WERI-Rb-1 (cell line): ENCODE measurements around the gene RANBP3.

Experiments
- DNase-seq: peaks from one replicate; pipeline ENCODE4 v3.0.0-alpha.2; 2020
- H3K27ac ChIP-seq: fragments of 250-450 bp; sonication (Bioruptor Pico); 2 replicates; pipeline ENCODE4 v1.5.1; 2020; ENCODE audit warnings: mild to moderate bottlenecking, moderate library complexity
- H3K27me3 ChIP-seq: fragments of 250-450 bp; sonication (Bioruptor Pico); 2 replicates; pipeline ENCODE4 v1.5.1; 2021; ENCODE audit warnings: mild to moderate bottlenecking, low read depth, moderate library complexity; ENCODE audit not compliant: insufficient read depth, severe bottlenecking
- H3K36me3 ChIP-seq: fragments of 250-450 bp; sonication (Bioruptor Pico); 2 replicates; pipeline ENCODE4 v1.5.1; 2020; ENCODE audit warnings: mild to moderate bottlenecking, moderate library complexity
- H3K4me3 ChIP-seq: 2 replicates; pipeline ENCODE4 v1.5.1; 2011; ENCODE audit warnings: low read depth, mild to moderate bottlenecking, control low read depth, low read length
- H3K9me3 ChIP-seq: fragments of 250-450 bp; sonication (Bioruptor Pico); 2 replicates; pipeline ENCODE4 v1.5.1; 2021; ENCODE audit warnings: mild to moderate bottlenecking, moderate library complexity; ENCODE audit not compliant: severe bottlenecking
- TF ChIP-seq, protein P1 (sequence below): IDR thresholded peaks from 2 replicates; pipeline ENCODE4 v1.5.1; 2011; ENCODE audit warnings: low read depth, mild to moderate bottlenecking, control low read depth, inconsistent platforms, low read length

Gene RANBP3

DNA sequence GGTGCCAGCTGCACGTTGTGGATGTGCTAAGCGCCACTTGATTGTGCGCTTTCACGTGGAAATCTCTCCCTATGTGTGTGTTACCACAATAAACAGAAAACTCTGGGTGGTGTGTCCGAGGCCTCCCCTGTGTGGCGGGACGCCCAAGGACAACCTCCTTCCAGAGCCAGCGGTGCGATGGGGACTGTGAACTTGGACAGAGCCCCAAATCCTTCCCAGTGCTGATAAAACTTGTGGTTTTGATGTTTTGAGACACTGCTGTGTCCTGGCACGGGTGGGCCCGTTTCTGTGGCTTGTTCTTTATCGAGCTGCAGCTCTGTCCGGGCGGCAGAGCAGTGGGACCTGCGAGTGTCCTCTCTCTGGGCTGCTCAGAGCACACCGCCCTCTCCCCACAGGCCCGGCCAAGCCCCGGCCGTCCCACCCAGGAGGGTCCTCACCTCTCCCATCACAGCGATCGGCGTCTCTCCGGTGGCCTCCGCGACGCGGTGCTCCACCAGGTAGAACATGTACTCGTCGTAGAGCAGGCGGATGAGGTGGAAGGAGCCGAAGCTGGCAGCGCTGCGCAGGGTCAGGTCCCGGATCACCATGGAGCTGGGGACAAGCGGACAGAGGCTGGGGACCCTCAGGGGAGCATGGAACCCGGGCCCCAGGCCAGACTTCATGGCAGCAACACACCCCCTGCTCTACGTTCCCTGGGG is 18.8 kb upstream of the RANBP3 start:
- Histone ChIP-seq H3K27ac (no peak overlapping the region), H3K9me3 (no peaks in the 10 kb centered on the region), H3K27me3 (no peaks in the 10 kb centered on the region), H3K4me3 (no peak overlapping the region), H3K36me3 (no peaks in the 10 kb centered on the region; the same call in none of the 2 replicates)
- TF ChIP-seq, protein P1, sequence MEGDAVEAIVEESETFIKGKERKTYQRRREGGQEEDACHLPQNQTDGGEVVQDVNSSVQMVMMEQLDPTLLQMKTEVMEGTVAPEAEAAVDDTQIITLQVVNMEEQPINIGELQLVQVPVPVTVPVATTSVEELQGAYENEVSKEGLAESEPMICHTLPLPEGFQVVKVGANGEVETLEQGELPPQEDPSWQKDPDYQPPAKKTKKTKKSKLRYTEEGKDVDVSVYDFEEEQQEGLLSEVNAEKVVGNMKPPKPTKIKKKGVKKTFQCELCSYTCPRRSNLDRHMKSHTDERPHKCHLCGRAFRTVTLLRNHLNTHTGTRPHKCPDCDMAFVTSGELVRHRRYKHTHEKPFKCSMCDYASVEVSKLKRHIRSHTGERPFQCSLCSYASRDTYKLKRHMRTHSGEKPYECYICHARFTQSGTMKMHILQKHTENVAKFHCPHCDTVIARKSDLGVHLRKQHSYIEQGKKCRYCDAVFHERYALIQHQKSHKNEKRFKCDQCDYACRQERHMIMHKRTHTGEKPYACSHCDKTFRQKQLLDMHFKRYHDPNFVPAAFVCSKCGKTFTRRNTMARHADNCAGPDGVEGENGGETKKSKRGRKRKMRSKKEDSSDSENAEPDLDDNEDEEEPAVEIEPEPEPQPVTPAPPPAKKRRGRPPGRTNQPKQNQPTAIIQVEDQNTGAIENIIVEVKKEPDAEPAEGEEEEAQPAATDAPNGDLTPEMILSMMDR, result no peak
- DNase-seq, result no peak

DNA sequence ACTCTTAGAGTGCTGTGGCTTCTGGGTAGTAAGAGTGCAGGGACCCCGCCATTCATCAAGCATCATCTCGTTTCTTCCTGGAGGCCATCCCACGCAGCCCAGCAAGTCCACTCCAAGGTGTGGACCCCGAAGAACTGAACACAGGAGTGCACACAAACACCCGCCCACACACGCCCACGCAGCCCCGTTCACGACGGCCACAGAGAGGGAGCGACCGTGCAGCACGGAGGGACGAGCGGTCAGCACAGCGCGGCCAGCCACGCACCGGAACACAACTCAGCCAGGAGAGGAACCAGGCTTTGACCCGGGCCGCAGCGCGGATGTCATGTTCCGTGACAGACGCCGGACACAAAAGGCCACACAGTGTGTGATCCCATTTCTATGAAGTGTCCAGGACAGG is 18.2 kb upstream of the RANBP3 start:
- Histone ChIP-seq H3K4me3 (no peak overlapping the region), H3K27ac (no peak overlapping the region), H3K9me3 (no peaks in the 10 kb centered on the region), H3K27me3 (no peaks in the 10 kb centered on the region), H3K36me3 (no peaks in the 10 kb centered on the region; the same call in none of the 2 replicates)
- no peak for DNase-seq
- TF ChIP-seq, protein P1, result no peak

DNA sequence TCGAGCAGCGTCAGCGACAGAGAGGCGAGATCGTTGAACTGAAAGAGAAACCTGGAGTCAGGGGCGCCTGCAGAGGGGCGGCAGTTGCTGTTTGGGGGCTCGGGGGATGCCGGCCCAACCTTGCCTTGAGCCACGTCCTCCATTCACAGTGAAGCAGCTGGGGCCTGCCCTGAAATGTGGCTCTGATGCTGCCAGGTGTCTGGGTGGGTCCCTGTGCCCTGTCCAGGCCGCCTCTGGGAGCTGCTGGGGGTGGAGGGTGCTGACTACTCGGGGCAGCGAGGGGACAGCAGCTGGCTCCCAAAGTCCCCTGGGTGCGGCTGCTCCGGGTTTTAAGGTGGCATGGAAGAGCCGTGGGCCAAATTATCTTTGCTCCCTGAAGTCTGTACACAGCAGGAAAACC is 17.7 kb upstream of the RANBP3 start:
- Histone ChIP-seq H3K36me3 (no peaks in the 10 kb centered on the region; the same call in none of the 2 replicates), H3K9me3 (no peaks in the 10 kb centered on the region), H3K27ac (no peak overlapping the region), H3K4me3 (no peak overlapping the region), H3K27me3 (no peaks in the 10 kb centered on the region)
- TF ChIP-seq, protein P1, result no peak
- no peak for DNase-seq

DNA sequence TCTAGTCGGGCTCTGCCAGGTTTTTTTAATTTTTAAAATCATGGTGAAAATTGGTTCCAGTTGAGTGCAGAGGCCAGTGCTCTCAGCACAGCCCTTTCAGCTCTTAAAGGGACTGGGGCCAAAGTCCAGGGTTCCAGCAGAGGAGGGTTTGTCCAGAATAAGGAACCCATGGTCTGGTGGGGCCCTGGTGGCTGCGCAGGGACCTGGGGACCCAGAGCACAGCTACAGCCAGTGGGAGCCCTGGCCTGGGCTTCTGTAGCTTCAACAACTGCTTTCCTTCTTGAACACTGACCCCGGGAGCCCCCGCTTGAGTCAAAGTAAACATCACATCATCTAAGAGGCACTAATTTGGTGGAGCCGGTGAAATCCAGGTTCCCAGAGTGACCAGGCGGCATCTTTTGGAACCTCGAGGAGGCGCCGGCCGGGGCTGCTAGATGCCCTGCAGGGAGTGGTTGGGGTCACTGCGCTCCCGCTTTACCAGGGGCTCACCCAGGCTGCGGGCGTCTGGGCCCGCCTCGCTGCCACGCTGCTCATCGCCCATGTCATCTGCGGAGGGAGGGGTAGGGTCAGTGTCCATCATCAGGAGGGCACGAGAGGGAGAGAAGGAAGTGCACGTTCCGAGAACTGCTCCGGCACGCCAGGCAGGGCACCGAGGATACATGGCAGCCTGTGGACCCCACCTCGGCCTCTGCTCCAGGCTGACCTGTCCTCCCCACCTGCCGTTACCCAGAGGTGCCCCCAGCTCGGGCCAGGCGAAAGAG is 16.6 kb upstream of the RANBP3 start:
- Histone ChIP-seq H3K9me3 (no peaks in the 10 kb centered on the region), H3K4me3 (no peak overlapping the region), H3K27ac (no peak overlapping the region), H3K36me3 (no peaks in the 10 kb centered on the region; the same call in none of the 2 replicates), H3K27me3 (no peaks in the 10 kb centered on the region)
- TF ChIP-seq, protein P1, result no peak
- DNase-seq, result no peak

DNA sequence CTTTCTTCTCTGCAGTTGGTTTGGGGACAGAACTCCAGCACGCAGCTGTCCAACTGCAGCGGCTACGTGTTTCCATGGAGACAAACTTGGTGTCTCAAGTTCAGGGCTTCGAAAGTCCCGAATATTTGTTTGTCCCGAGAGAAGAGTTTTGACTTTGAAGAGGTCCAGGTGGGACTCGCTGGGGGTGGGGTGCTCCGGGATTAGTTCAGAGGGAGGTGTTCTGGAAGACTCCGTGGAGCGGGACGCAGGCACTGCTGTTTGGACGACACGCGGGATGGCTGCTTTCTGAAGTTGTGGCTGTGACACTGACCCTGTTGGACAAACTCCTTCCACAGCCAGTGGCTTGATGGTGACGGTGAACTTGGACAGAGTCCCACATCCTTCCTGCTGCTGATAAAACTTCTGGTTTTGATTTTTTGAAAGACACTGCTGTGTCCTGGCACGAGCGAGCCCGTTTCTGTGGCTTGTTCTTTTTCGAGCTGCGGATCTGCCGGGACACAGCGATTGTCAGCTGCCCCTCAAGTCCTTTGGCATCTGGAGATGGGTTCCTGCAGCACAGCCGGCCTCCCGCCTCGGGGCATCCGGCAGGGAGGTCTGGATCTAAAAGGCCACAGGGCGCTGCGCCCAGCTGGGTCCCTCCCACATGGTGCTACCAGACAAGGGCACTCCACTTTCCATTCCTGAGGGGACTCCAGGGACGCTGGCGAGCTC is 15.9 kb upstream of the RANBP3 start:
- Histone ChIP-seq H3K27ac (no peak overlapping the region), H3K4me3 (no peak overlapping the region), H3K9me3 (no peaks in the 10 kb centered on the region), H3K36me3 (no peaks in the 10 kb centered on the region; the same call in 1 of the 2 replicates), H3K27me3 (no peaks in the 10 kb centered on the region)
- no peak for DNase-seq
- TF ChIP-seq, protein P1, result no peak
